HG03460 (cell line): Measurements from ENCODE around the gene H6PD.

Experiments
- ATAC-seq: cut with Tn5 transposase; IDR thresholded peaks from one replicate; pipeline ENCODE4 v1.9.1; 2021; ENCODE audit not compliant: unreplicated experiment

H6PD gene

GRCh38 chr1:9275567-9276034 is 41.0 kb downstream of the H6PD start:
- ATAC-seq = peak; percentile 86

DNA sequence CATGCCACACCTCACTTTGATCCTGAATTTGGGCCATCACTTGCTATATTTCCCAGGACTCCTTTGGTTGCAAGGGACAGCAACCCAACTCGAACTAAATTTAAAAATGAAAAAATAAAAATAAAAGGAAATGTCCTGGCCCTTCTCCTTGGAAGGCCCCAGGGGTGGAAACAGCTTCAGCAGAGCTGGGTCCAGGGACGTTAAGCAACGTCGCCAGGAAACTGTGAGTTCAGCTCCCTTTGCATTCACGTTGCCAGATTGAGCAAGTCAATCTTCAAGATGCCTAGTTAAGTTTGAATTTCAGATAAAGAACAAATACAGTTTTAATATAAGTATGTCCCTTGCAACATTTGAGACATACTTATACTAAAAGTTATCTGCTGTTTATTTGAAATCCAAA is 43.5 kb downstream of the H6PD start:
- ATAC-seq = no peak

DNA sequence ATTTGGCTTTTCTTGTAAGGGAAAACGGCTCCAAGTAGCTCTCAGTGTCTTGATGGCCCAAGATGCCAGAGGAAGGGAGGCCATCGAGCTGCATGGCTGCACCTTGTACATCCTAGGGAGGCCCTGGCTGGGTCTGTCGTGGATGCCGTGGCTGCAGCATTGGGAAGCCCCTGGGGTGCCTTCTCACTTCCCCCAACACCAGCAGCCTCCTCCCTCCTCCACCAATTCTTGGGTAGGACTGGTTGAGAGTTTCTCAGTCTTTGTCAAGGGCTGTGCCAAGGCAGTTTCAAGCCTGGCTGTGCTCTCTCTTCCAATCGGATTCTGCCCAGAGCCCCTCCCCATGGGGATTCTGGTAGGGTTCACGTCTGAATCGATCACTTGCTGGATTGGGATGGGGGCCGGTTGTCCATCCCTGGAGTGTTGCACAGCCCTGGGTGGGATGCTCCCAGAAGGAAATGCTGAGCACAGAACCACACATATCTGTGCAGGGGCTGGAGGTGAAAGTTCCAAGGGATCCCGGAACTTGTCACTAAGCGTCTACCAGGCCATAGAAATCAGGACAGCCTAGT is 44.1 kb downstream of the H6PD start:
- ATAC-seq = no peak

- no peak for ATAC-seq
Observed at GRCh38 chr1:9279172-9279840, 44.7 kb downstream of the H6PD start.

- ATAC-seq = no peak
Observed at GRCh38 chr1:9280015-9280860, 45.7 kb downstream of the H6PD start.

DNA sequence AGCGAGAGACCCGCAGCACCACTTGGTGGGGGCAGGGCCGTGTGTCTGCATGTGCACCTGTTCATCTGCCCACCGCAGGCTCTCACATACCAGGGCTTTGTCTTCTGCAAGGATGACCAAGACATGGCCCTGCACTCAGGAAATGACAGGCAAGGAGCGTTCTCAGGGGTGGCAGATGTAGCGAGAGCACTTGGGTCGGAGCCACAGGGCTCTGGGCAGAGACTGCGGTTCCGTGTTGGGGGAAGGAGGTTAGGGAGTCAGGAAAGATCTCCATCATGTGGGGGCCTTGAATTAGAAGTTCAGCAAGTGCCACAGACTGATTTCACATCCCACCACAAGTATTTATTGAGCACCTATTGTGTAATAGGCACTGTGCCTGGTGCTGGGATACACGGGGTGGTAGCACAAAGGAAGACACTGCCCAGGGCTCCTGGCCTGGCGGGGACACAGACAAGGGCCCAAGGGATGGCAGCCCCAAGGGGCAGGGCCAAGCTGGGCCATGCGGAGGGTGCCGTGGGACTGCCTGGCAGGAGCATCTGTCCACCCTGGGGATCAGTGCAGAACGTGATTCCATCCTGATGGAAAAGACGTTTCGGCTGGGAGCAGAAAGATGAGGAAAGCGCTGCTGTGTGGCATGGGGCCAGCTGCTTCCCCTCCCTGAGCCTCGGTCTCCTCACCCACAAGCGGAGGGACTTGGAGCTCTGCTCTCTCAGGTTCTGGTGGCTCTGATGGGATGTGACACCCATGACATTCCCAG is 46.7 kb downstream of the H6PD start:
- no peak for ATAC-seq

- ATAC-seq = no peak
Observed at GRCh38 chr1:9281908-9282695, 47.5 kb downstream of the H6PD start.

- ATAC-seq = no peak
Observed at GRCh38 chr1:9282696-9282955, 48.1 kb downstream of the H6PD start.

DNA sequence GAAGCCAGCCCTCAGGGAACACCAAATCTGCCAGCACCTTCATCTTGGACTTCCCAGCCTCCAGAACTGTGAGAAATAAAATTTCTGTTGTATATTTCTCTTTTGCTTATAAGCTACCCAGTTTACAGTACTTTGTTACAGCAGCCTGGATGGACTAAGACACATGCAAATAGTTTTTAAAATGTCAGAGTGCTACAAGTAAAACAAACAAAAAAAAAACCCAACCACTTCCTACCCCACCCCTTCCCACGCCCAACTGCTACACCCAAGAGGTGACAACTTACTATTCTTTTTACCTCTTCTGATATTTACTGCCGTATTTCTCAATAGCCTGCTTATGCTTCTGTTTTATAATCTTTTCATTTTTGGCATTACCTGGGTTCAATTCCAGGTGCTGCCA is 49.5 kb downstream of the H6PD start:
- ATAC-seq = no peak

- ATAC-seq = no peak
Observed at GRCh38 chr1:9286556-9286955, 52.0 kb downstream of the H6PD start.

GRCh38 chr1:9289090-9289534 is 54.5 kb downstream of the H6PD start:
- ATAC-seq = no peak

DNA sequence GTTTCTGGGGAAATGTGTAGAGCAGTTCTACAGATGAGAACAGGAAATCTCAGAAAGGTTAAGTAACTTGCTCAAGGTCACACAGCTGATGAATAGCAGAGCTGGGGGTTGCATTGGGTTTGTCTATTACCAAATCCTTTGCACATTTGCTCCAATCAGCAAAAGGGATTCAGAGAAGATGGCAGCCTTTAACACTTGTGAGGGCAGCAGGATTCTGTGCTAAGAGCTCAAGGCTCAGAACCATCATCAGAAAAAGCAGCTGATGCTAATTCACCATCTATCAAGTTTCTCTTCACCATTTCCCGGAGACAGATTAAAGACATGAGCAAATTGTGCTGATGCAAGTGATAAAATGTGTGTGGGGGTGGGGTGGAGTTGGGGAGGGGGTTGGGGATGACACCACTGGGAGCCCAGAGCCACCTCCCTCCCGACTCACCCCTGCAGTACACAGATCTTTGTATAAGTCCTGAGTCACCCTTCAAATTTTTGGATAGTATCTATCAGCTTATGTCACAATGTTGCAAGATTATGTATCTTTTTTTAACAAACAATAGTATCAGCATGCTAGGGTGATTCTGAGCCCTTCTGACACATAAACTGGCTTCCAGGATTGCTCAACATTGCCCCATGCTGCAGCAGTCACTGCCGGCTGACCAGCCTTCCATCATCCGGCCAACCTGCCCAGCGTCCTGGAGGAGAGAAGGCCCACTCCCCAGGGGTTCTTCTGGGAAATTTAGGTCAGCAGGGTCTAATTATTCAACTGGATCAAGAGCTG is 55.3 kb downstream of the H6PD start:
- ATAC-seq = no peak

DNA sequence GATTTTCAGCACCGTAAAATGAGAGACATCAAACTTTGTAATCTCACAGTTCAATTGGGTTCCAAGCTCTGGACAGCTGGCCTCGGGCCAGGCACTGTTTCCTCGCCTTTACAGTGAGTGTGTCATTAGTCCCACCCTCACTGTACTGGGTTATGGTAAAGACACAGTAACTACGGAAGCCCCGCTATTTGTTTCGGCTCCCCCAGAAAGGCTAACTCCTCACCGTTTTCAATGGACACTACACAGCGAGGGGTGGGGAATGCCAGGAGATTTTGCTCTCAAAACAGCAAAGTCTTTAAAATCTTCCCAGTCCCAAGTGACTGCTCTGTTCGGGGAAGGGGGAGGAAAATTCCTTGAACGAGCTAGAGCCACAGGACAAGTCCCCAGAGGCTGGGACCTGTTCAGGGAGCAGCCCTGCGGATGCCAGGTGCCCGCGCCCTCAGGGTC is 57.4 kb downstream of the H6PD start:
- ATAC-seq = no peak

- no peak for ATAC-seq
Observed at GRCh38 chr1:9292361-9293240, 58.0 kb downstream of the H6PD start, which contains the start of gene SPSB1. SPSB1 (plus strand) TSS chr1:9292894; CDS start chr1:9355892, 62,998 bp downstream.

- ATAC-seq = no peak
Observed at GRCh38 chr1:9293241-9293532, 58.6 kb downstream of the H6PD start.

GRCh38 chr1:9293533-9294404 is 59.2 kb downstream of the H6PD start:
- ATAC-seq = no peak

DNA sequence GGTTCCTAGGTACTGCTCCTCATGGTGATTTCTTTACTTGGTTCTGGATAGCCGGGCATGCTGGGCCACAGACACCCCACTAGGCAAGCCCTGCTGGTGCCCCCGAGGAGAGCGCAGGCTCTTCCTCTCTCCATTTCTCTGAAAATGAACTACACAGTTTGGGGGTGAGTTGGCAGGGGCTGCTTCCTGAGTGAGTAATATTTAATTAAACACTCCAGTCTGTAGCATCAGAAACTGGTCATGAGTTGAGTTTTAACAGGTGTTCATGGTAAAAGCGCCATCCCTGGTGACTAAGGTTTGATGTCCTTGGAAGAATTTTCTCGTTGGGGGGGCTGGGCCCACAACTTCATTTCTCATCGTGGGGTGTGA is 59.8 kb downstream of the H6PD start:
- ATAC-seq = no peak
